GM15510 (cell line): ENCODE results near the gene E4F1.

Experiments
- POLR2A ChIP-seq: IDR thresholded peaks from 3 replicates; pipeline ENCODE4 v1.6.1; 2011; ENCODE audit warnings: borderline replicate concordance; ENCODE audit not compliant: insufficient read length; ENCODE audit errors: extremely low read depth

E4F1 gene

DNA sequence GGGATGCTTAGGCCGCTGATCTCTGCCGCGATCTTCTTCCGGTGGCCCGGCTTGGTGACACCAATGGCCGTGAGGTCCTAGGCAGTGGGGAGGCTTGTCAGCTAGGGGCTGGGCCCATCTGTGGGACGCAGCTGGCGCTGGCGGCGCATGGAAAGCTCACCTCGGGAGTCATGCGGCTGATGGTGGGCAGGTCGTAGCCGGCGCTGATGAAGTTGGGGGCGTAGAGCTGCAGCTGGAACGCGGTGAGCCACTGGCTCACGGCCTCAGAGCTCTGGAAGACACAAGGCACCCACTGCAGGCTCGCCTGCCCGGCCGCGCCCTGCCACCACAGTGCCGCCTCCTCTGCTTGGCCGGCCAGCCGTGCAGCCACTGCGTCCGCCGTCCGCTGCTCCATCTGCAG is 39.7 kb upstream of the E4F1 start:
- TF ChIP-seq POLR2A: no peak

- no peak for TF ChIP-seq POLR2A
Observed at GRCh38 chr16:2184346-2184745, 39.0 kb upstream of the E4F1 start.

- no peak for TF ChIP-seq POLR2A
Observed at GRCh38 chr16:2184962-2185361, 38.4 kb upstream of the E4F1 start.

GRCh38 chr16:2186064-2186463 is 37.3 kb upstream of the E4F1 start:
- no peak for TF ChIP-seq POLR2A

- TF ChIP-seq POLR2A: no peak
Observed at GRCh38 chr16:2186505-2186904, 36.9 kb upstream of the E4F1 start.

- TF ChIP-seq POLR2A: no peak
Observed at GRCh38 chr16:2187212-2187611, 36.2 kb upstream of the E4F1 start.

- no peak for TF ChIP-seq POLR2A
Observed at GRCh38 chr16:2188395-2188794, 35.0 kb upstream of the E4F1 start.

GRCh38 chr16:2189252-2189893 is 34.0 kb upstream of the E4F1 start:
- TF ChIP-seq POLR2A: no peak

DNA sequence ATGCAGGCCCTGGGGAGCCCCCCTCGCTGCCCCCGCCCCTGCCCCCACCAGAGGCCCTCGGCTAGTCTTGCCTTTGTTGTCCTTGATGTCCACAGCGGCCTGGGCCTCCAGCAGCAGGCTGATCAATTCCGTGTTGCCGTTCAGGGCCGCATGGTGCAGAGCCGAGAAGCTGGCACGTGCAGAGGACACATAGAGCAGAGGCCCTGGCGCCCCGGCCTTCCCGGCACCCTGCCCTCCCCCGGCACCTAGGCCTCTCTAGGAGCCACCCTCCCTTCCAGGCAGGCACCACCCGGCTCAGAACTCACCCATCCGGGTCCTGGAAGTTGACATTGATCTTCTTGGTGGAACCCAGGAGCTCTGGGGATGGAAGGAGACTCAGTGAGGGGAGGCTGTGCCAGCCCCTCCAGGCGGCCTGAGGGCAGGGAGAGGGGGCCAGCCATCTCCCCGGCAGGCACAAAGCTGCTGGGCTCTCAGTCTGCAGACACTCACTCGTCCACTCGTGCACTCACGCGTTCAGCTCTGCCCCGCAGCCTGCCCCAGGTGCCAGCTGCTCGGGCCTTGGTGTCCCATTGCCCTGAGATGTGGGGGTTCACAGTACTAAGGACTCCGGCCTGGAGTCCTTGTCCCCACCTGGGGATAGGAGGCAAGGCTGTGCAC is 33.3 kb upstream of the E4F1 start:
- no peak for TF ChIP-seq POLR2A

DNA sequence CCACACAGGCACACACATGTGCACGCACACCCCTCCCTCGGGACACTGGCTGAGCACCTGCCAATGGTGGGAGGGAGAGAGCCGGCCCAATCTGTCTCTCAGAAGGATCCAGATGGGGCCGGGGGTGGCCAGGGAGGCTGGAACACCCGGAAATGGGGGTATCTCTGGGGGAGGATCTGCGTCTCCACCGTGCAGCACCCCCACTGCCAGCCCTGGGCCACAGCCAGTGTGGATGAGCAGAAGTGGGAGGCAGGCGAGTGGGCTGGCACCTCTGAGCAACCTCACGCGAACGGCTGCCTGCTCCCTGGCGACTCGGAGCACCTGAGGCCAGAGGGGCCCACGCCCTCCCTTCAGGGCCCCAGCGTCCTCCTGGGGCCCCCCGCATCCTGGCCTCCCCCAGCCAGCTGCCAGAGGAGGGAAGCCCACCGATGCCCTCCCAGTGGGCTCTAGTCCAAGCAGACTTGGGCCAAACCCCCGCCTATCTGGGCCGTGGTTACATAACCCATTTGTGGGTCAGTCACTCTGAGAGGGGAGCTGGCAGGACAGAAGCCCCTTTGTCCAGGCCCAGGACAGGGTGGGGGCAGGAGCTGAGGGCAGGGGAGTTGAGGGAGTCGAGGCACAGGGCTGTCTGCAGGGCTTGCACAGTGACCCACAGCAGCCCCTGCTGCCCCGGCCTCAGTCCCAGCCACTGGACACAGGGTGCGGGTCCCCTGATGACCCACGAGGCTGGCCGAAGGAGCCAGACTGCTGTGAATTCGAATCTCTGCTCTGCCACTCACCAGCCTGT is 32.5 kb upstream of the E4F1 start:
- no peak for TF ChIP-seq POLR2A

DNA sequence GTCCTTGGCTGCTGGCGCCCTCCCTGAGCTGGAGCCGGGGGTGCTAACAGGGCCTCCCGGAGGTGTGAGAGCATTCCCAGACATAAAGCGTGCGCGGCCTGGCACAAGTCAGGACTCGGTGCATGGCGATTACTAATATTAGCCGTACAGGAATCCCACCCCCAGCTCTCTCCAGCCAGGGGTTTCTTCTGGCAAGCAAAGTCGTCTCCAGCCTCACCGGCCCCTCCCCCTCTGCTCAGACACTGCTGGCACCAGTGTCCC is 32.0 kb upstream of the E4F1 start:
- TF ChIP-seq POLR2A: no peak

DNA sequence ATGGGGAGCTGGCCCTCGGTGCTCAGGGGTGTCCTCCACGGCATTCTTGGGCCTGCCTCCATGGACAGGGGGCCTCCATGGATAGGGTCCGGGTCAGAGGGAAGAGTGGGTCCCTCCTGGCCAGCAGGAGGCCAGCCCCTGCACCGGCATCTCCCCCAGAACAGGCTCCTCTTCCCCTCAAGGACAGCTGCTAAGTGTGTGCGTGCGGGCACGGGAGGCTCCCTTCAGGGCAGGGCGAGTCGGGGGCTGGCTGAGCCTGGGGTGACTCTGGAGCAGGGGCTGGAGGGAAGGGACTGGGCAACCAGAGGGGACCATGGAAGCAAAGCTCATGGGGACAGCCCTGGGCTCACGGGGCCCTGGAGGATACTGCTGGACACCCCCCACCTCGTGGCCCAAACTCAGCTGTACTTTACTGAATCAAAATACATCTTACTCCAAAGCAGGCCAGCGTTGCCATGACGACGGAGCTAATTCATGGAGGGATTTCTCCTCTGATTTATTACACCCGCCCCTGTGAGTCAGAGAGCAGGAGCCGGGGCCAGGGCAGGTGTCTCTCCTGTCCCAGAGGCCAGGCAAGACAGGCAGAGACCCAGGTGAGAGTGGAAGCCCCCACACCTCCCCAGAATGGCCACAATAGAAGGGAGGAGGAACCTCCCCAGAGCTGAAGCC is 29.1 kb upstream of the E4F1 start:
- TF ChIP-seq POLR2A: no peak

DNA sequence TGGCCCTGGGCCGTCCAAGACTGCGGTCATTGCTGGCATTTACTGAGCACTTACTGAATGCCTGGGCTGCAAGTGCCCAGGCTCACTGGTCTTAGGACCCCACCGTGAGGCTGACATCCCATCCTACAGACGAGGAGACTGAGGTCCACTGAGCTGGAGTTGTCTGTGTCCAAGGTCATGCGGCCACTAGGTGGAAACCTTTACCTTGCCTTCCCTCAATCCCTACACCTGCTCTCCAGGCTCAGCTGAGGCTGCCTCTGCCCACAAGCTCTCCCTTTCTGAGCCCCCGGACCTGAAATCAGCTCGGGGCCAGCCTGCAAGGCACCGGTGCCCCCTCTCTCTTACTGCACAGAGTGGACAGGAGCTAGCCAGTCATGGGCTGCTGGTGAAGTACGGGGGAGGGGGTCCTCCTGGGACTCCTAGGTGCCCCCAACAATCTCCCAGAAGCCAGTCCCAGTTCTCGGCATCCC is 28.5 kb upstream of the E4F1 start:
- no peak for TF ChIP-seq POLR2A

DNA sequence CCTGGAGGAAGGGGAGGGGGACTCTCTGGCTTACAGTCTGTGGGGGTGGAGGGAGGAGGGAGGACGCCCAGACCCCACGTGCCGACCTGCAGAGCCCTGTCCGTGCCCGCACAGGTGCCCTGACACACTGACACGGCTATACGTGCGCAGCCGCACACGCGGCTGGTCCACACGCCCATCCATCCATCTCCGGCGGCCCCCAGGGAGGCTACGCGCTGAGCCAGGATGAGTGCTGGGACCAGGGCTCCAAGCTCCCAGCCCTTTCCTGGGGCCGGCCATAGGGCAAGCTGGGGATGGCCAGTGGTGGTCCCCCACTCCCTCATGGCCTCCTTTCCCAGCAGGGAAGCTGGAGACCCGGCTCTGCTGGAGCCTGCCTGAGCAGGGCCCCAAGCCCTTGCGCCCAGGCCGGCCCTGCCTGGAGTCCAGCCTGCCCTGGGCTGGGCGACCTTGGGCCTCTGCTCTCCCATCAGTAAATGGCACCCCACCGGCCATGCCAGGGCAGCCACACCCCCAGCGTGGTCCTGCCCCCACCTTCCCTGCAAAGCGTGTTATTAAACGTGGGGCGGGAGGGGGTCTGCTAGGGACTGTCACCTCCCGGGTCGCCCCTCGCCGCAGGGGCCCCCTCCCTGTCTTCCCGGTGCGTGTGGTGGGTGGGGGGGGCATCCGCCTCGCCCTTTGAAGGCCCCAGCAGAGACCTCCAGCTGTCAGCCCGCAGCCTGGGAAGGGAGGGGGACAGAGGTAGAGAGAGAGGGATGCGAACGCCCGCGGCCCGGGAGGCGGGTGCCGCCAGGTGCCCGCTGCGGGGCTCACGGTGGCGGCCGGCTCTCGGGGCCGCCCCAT is 27.8 kb upstream of the E4F1 start:
- no peak for TF ChIP-seq POLR2A

DNA sequence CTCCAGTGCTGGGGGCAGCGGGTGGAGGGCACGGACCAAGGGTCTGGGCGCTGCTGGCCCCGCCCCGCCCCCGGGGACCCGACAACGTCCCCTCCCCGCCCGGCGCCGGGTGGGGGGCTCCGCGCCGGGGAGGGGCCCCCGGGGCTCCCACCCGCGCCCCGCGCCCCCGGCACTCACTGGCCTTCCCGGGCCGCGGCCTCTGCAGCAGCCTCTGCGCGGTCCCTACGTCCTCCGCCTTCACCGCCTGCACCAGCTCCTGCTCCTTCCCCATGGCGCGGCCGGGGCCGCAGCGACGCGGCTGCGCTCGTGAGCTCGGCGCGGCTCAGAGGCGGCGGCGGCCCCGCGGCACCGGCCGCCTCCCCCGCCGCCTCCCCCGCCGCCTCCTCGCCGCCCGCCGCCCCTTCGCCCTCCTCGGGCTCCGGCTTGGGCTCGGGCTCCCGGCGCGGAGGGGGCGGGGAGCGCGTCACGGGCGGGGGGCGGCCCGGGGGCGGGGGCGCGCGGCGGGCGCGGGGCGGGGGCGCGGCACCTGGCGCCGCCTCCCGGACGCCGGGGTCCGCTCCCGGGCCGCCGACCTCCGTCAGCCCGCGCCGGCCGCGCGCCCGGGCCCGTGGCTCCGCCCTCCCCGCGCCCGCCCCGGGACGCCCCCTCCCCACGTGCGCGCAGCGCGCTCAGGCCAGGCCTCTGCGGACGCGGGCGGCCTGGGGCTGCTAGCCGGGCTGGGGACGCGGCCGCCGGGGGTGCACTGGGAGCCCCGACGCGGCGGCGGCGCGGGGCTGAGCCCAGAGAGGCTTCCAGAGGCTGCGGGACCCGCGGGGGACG is 27.0 kb upstream of the E4F1 start, which contains the start of gene CASKIN1:
Gene CASKIN1 (minus strand): TSS at position 444 of the 819 bp plus-strand sequence. CDS start 173 bp downstream, at position 271.
- no peak for TF ChIP-seq POLR2A
